ENCODE measurements around the gene RAPGEF4. TPM values are rescaled to one million over a fixed set of nuclear protein-coding genes. Genes with fewer than 3 reads are reported as not detected.

RAPGEF4 gene
- total RNA-seq, 3 donors from 2014 or later: 1.2 to 2.8 (median 2.2) TPM

DNA sequence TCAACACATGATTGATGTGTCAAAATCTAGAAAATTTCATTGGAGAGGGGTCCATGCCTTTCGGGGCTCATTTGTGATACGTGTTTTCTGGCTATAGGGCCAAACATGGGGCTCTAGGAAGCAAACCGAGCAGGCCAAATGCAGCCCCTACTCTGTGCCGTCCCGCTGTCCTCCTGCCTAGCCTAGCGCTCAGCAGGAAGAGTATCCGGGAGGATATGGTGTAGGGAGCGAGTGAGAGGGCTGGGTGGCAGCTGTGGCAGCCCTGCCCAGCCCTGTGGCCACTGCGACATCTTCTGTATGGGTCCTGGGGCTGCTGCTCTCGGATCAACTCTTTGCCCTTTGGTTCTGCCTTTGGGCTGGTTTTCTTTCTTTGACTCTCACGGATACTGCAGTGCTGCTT lies 219.9 kb downstream of the RAPGEF4 start:
- no peaks in the 10 kb centered on the region for H3K36me3 ChIP-seq (ENCODE audit: low read depth)
- no peaks in the 10 kb centered on the region for H3K9me3 ChIP-seq
- TF ChIP-seq, protein P1, sequence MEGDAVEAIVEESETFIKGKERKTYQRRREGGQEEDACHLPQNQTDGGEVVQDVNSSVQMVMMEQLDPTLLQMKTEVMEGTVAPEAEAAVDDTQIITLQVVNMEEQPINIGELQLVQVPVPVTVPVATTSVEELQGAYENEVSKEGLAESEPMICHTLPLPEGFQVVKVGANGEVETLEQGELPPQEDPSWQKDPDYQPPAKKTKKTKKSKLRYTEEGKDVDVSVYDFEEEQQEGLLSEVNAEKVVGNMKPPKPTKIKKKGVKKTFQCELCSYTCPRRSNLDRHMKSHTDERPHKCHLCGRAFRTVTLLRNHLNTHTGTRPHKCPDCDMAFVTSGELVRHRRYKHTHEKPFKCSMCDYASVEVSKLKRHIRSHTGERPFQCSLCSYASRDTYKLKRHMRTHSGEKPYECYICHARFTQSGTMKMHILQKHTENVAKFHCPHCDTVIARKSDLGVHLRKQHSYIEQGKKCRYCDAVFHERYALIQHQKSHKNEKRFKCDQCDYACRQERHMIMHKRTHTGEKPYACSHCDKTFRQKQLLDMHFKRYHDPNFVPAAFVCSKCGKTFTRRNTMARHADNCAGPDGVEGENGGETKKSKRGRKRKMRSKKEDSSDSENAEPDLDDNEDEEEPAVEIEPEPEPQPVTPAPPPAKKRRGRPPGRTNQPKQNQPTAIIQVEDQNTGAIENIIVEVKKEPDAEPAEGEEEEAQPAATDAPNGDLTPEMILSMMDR (IDR thresholded peaks at IDR 0.05): no peak
- H3K4me3 ChIP-seq: no peak overlapping the region
- H3K4me1 ChIP-seq (ENCODE audit: low read depth): no peaks in the 10 kb centered on the region
- intact Hi-C loops (cut with DNase I, micrococcal nuclease): no loop called here
- DNase-seq (no peak), ATAC-seq (no peak)

DNA sequence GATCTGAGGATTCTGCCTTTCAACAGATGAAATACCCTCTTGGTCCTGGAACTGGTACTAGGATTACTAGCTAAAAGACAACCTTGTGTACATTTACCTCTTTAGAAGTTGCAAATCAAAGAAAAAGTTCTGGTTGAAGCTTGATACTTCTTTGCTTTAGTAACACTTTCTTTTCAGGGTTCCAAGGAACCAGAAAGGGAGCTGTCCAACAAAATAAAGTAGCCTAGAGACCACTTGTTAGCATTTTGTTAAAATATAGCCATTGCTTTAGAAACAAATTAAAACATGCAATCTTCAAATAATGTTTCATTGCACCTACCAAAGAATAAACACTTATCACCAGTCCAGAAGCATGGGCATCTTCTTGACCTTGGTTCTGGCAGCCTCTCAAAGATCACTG lies 222.1 kb downstream of the RAPGEF4 start:
- DNase-seq: no peak
- Histone ChIP-seq H3K4me3 (no peak overlapping the region), H3K36me3 (ENCODE audit: low read depth) (no peaks in the 10 kb centered on the region), H3K4me1 (ENCODE audit: low read depth) (no peaks in the 10 kb centered on the region), H3K9me3 (no peaks in the 10 kb centered on the region)
- TF ChIP-seq, protein P1 (IDR thresholded peaks at IDR 0.05): no peak
- no peak for ATAC-seq
- intact Hi-C loops (cut with DNase I, micrococcal nuclease): no loop called here

DNA sequence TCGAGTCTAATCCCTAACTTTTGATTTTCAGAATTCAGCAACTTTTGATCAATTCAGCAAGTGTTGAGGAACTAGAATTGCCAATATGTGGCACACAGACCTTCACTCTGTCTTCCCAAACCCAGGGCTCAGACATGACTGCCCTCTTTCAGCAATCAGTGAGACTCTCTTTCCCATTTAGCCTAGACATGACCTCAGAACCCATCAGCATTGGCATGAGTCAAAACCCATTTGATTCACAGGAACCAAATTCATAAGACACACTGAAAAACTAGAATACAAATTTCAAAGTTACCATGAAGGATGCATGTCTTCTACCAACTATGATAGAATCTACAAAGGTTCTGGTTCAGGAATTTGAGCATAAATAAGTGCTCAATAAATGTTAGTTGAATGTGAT lies 226.4 kb downstream of the RAPGEF4 start:
- no peak for DNase-seq
- Histone ChIP-seq H3K4me3 (no peak overlapping the region), H3K9me3 (no peaks in the 10 kb centered on the region), H3K4me1 (ENCODE audit: low read depth) (no peaks in the 10 kb centered on the region), H3K36me3 (ENCODE audit: low read depth) (no peaks in the 10 kb centered on the region)
- TF ChIP-seq, protein P1 (IDR thresholded peaks at IDR 0.05): no peak
- no peak for ATAC-seq
- intact Hi-C loops (cut with DNase I, micrococcal nuclease): no loop called here

DNA sequence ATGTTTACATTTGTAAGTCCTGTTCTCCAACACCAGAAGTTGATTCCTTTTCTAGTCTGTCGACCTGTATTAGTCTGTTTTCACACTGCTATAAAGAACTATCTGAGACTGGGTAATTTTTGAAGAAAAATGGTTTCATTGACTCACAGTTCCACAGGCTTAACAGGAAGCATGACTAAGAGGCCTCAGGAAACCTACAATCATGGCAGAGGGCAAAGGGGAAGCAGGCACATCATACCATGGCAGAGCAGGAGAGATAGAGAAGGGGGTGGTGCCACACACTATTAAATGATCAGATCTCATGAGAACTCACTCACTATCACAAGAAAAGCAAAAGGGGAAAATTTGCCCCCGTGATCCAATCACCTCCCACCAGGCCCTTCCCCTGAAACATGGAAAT lies 227.2 kb downstream of the RAPGEF4 start:
- Histone ChIP-seq H3K4me3 (no peak overlapping the region), H3K9me3 (no peaks in the 10 kb centered on the region), H3K36me3 (ENCODE audit: low read depth) (no peaks in the 10 kb centered on the region), H3K4me1 (ENCODE audit: low read depth) (peaks cover 1% of the 10 kb centered on the region)
- TF ChIP-seq, protein P1 (IDR thresholded peaks at IDR 0.05): no peak
- ATAC-seq (no peak), DNase-seq (no peak)
- intact Hi-C loops (cut with DNase I, micrococcal nuclease): no loop called here

DNA sequence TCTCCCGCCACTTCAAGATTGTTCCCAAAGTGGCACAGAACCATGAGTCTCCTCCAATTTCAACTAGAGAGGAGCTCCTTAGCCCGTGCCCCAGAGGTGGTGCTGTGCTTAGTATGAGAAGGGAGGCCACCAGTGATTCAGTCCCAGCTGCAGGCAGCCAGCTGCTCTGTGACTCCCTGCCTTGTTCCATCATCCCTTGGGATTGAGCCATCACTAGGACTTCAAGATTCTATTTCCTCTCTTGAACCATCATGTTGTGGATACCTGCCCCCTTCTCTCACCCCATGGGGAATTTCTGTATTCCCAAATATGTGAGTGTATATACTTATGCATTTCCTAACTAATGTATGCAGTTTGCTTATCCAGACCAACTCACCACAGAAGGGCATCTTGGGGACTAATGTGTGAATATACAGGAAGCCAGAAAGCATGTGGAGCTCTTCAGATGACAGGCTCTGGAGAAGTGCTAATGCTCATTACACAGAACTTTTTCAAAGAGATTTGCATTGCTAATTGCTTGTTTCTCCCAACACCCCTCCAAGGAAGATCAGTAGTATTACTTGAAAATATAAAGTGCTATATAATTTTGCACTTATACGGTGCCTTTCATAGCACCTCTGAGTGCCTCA lies 229.0 kb downstream of the RAPGEF4 start:
- no peaks in the 10 kb centered on the region for H3K9me3 ChIP-seq
- TF ChIP-seq, protein P1 (IDR thresholded peaks at IDR 0.05): no peak
- H3K36me3 ChIP-seq (ENCODE audit: low read depth): no peaks in the 10 kb centered on the region
- DNase-seq: no peak
- H3K4me1 ChIP-seq (ENCODE audit: low read depth): peaks cover 3% of the 10 kb centered on the region
- no peak overlapping the region for H3K4me3 ChIP-seq
- intact Hi-C loops (cut with DNase I, micrococcal nuclease): no loop called here
- ATAC-seq: no peak

Data from mucosa of descending colon (tissue), 3 donors.